ENCODE results near the gene UPK3A.

UPK3A gene

DNA sequence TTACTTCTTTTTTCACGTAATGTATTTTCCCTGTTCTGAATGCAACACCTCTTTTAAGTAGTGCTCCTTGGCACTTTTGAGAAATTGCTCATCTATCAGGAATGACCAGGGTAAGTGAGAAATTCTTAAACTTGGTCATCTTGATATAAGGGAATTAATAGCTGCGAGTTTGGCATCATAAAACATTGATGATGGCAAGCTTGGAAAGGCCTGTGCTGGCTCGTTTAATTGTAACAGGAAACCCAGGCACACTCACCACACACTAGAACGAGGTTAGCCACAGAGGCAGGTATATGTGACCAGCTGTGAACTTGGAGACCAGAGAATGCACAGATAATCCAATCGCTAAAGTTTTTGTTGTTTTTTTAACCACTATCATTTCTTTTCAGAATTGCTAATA, 49.3 kb downstream of the UPK3A start:
- Mint-ChIP-seq H3K27me3 (no peaks in the 10 kb centered on the region), H3K4me3 (no peak overlapping the region), H3K27ac (no peak overlapping the region), H3K4me1 (peaks cover 20% of the 10 kb centered on the region), H3K36me3 (ENCODE audit: low read depth) (peaks cover 33% of the 10 kb centered on the region), H3K9me3 (no peaks in the 10 kb centered on the region)
- ATAC-seq (no peak), DNase-seq (no peak)

GRCh38 chr22:45334528-45334927, 49.8 kb downstream of the UPK3A start:
- Mint-ChIP-seq H3K4me1 (peaks cover 16% of the 10 kb centered on the region), H3K4me3 (no peak overlapping the region), H3K36me3 (ENCODE audit: low read depth) (peaks cover 30% of the 10 kb centered on the region), H3K27ac (no peak overlapping the region), H3K9me3 (no peaks in the 10 kb centered on the region), H3K27me3 (no peaks in the 10 kb centered on the region)
- ATAC-seq (no peak), DNase-seq (no peak)

DNA sequence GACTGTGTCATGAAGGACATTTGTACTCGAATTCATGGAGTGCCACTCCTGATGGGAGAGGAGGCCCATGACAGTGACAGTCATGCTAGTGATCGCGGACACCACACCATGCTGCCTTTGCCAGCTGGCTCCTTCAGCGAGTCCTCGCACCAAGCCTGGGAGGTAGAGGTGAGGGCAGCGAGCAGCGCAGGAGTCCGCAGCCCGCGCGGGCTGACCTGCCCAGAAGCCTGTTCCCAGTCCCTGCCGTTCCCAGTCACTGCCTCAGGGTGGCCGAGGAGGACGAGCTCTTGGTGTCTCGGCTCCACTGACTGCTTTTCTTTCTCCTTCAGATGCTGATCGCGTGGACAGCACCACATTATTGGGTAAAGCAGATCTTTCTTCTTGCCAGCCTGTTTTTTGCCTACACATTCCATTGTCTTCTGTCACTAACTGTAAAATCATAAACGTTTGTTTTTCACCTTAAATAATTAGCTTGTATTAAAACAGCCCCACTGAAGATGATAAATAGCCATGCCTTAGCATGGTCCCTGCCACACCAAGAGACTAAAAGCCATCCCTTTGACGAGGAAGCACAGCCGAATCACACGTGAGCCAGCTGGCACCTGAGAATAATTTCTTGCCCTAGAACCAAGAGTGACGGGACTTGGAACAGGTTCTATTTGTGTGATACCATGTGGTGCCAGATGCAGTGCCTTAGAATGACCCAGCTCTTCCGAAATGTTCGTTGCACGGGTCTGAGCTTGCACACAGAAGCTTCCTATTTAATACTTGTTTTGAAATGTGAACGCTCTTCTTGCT, 50.5 kb downstream of the UPK3A start:
- Mint-ChIP-seq H3K27ac (no peak overlapping the region), H3K4me1 (peaks cover 19% of the 10 kb centered on the region), H3K36me3 (ENCODE audit: low read depth) (peaks cover 29% of the 10 kb centered on the region), H3K27me3 (no peaks in the 10 kb centered on the region), H3K4me3 (no peak overlapping the region), H3K9me3 (no peaks in the 10 kb centered on the region)
- DNase-seq, result no peak
- no peak for ATAC-seq

- peaks cover 26% of the 10 kb centered on the region for H3K4me1 Mint-ChIP-seq
- no peak overlapping the region for H3K4me3 Mint-ChIP-seq
- H3K27ac Mint-ChIP-seq, result no peak overlapping the region
- H3K9me3 Mint-ChIP-seq, result no peaks in the 10 kb centered on the region
- ATAC-seq, result no peak
- H3K36me3 Mint-ChIP-seq (ENCODE audit: low read depth), result peaks cover 27% of the 10 kb centered on the region
- no peaks in the 10 kb centered on the region for H3K27me3 Mint-ChIP-seq
- no peak for DNase-seq
These were observed 51.2 kb downstream of the UPK3A start for GRCh38 chr22:45335854-45336522.

GRCh38 chr22:45336971-45337431, 52.3 kb downstream of the UPK3A start:
- Mint-ChIP-seq H3K36me3 (ENCODE audit: low read depth) (peaks cover 32% of the 10 kb centered on the region), H3K9me3 (no peaks in the 10 kb centered on the region), H3K4me1 (peaks cover 36% of the 10 kb centered on the region), H3K27ac (peak overlapping the region; percentile 33), H3K4me3 (no peak overlapping the region), H3K27me3 (no peaks in the 10 kb centered on the region)
- ATAC-seq (no peak), DNase-seq (no peak)

DNA sequence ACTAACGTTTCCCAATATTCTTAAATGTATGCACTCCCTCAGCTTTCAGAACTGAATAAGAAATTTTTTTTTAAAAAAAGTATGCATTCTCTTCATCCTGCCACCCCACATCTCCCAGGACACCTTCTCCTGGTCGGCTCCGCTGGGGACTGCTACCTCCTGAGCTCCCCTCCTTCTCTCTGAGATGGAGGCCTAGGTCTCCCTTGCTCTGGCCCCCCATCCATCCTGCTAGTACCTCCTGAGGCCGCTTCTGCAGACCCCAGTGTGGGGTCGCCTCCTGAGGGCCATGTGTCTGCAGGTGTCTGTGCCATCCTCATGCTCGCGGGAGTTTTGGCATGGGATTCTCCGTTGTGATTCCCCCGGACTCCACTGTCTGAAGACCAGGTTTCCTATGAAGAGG, 52.8 kb downstream of the UPK3A start:
- Mint-ChIP-seq H3K27me3 (no peaks in the 10 kb centered on the region), H3K36me3 (ENCODE audit: low read depth) (peaks cover 32% of the 10 kb centered on the region), H3K4me3 (no peak overlapping the region), H3K9me3 (no peaks in the 10 kb centered on the region), H3K4me1 (peaks cover 36% of the 10 kb centered on the region), H3K27ac (no peak overlapping the region)
- DNase-seq (no peak), ATAC-seq (no peak)

DNA sequence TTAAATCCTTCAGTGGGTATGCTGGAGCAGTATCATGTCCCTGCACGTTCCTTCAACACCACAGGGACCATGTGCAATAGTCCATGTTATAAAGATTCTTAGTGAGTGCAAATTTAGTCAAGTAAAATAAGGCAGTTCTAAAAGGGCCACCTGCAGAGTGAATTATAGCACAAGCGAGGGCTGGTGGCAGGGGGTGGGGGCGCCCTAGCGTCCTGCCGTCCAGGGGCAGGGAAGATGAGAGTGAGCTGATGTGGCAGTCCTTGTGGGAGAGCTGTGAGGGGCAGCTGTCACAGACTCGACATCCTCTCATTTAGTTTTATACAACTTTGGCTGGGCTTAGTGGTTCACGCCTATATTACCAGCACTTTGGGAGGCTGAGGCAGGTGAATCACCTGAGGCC, 54.0 kb downstream of the UPK3A start:
- no peak overlapping the region for H3K27ac Mint-ChIP-seq
- H3K4me1 Mint-ChIP-seq, result peaks cover 38% of the 10 kb centered on the region
- peaks cover 34% of the 10 kb centered on the region for H3K36me3 Mint-ChIP-seq (ENCODE audit: low read depth)
- no peaks in the 10 kb centered on the region for H3K27me3 Mint-ChIP-seq
- no peak overlapping the region for H3K4me3 Mint-ChIP-seq
- ATAC-seq (no peak), DNase-seq (no peak)
- no peaks in the 10 kb centered on the region for H3K9me3 Mint-ChIP-seq

- H3K27me3 Mint-ChIP-seq, result no peaks in the 10 kb centered on the region
- H3K4me1 Mint-ChIP-seq, result peaks cover 46% of the 10 kb centered on the region
- H3K9me3 Mint-ChIP-seq, result no peaks in the 10 kb centered on the region
- DNase-seq (no peak), ATAC-seq (no peak)
- peaks cover 39% of the 10 kb centered on the region for H3K36me3 Mint-ChIP-seq (ENCODE audit: low read depth)
- no peak overlapping the region for H3K4me3 Mint-ChIP-seq
- H3K27ac Mint-ChIP-seq, result no peak overlapping the region
These were observed 55.6 kb downstream of the UPK3A start for GRCh38 chr22:45340323-45340722.

GRCh38 chr22:45341498-45341897, 56.7 kb downstream of the UPK3A start:
- H3K27me3 Mint-ChIP-seq, result no peaks in the 10 kb centered on the region
- ATAC-seq, result peak; percentile 99
- peaks cover 41% of the 10 kb centered on the region for H3K4me1 Mint-ChIP-seq
- no peak overlapping the region for H3K4me3 Mint-ChIP-seq
- no peaks in the 10 kb centered on the region for H3K9me3 Mint-ChIP-seq
- DNase-seq, result peak; percentile 63
- peaks cover 33% of the 10 kb centered on the region for H3K36me3 Mint-ChIP-seq (ENCODE audit: low read depth)
- H3K27ac Mint-ChIP-seq, result peak overlapping the region; percentile 53

- Mint-ChIP-seq H3K27me3 (no peaks in the 10 kb centered on the region), H3K27ac (no peak overlapping the region), H3K36me3 (ENCODE audit: low read depth) (peaks cover 29% of the 10 kb centered on the region), H3K4me3 (no peak overlapping the region), H3K4me1 (peaks cover 30% of the 10 kb centered on the region), H3K9me3 (no peaks in the 10 kb centered on the region)
- DNase-seq, result no peak
- no peak for ATAC-seq
These were observed 58.4 kb downstream of the UPK3A start for GRCh38 chr22:45343143-45343542.

DNA sequence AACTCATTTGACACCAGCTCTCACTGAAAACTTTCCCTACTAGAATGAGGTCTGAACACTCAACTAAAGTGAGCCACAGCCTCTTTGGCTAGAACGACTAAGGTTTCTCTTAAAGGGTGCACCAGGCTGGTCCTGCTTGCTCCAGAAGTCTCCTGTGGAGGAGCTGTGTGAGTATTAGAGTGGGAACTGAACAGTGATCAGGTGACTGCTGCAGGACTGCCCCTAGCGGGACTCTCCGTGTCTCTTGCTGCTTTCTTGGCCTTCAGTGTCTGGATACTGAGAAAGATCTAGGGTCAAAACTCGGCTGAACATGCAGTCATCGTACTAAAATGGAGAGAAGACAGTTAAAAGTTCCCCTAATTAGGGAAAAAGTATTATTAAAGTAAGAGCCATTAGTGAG, 59.6 kb downstream of the UPK3A start:
- Mint-ChIP-seq H3K36me3 (ENCODE audit: low read depth) (peaks cover 26% of the 10 kb centered on the region), H3K27me3 (no peaks in the 10 kb centered on the region), H3K4me1 (peaks cover 30% of the 10 kb centered on the region), H3K4me3 (no peak overlapping the region), H3K9me3 (no peaks in the 10 kb centered on the region), H3K27ac (no peak overlapping the region)
- ATAC-seq (no peak), DNase-seq (no peak)
